IMR-90 (cell line): ENCODE data around the gene PARVG. TPM values are rescaled to one million over a fixed set of nuclear protein-coding genes. Genes with fewer than 3 reads are reported as not detected.

Experiments used
- ATAC-seq: fragments of 200-7000 bp; cut with Tn5 transposase; 2 replicates; pipeline ENCODE4 v1.9.1; 2020; ENCODE audit warnings: low read depth, mild to moderate bottlenecking, moderate library complexity
- BruUV-seq: library from RNA; stranded (reverse); fragments of 400-500 nt; replicated peaks from 2 replicates; lab custom pipeline; 2021; lab: Mats Ljungman, UMichigan
- CTCF ChIA-PET: fragments of 300-600 bp; formaldehyde crosslinking; extraction: SDS; loops from one replicate; lab custom pipeline; 2021; ENCODE audit warnings: antibody characterized with exemption; lab: Yijun Ruan, JAX
- POLR2A ChIA-PET: fragments of 300-600 bp; sonication (Branson Sonifier 250); formaldehyde crosslinking; loops from one replicate; lab custom pipeline; 2022; ENCODE audit warnings: antibody characterized with exemption; ENCODE audit not compliant: unreplicated experiment; lab: Charles Lee
- DNase-seq: peaks from one replicate; pipeline ENCODE4 v3.0.0; 2013
- H2AFZ ChIP-seq: replicated peaks from 2 replicates; pipeline ENCODE3; 2013; ENCODE audit warnings: low read length, mild to moderate bottlenecking; ENCODE audit not compliant: poor library complexity
- H2AK5ac ChIP-seq: 2 replicates; pipeline ENCODE4 v1.6.1; 2013; ENCODE audit warnings: low read depth, low read length, inconsistent platforms
- H2AK9ac ChIP-seq: replicated peaks from 2 replicates; pipeline ENCODE3; 2013; ENCODE audit warnings: mild to moderate bottlenecking, low read depth, low read length, moderate library complexity; ENCODE audit not compliant: poor library complexity
- H2BK120ac ChIP-seq: 2 replicates; pipeline ENCODE4 v1.6.1; 2013; ENCODE audit warnings: low read depth, low read length, inconsistent platforms
- H2BK15ac ChIP-seq: 3 replicates; pipeline ENCODE4 v1.6.1; 2013; ENCODE audit warnings: low read depth, low read length, inconsistent platforms
- H2BK20ac ChIP-seq: 2 replicates; pipeline ENCODE4 v1.6.1; 2013; ENCODE audit warnings: low read depth, mild to moderate bottlenecking, inconsistent platforms, low read length, moderate library complexity
- H2BK5ac ChIP-seq: 2 replicates; pipeline ENCODE4 v1.6.1; 2013; ENCODE audit warnings: mild to moderate bottlenecking, low read depth, low read length, inconsistent platforms; ENCODE audit not compliant: poor library complexity, severe bottlenecking
- H3K14ac ChIP-seq: replicated peaks from 2 replicates; pipeline ENCODE4 v1.6.1; 2013; ENCODE audit warnings: low read depth, low read length, inconsistent platforms
- H3K18ac ChIP-seq: 2 replicates; pipeline ENCODE4 v1.6.1; 2013; ENCODE audit warnings: low read depth, low read length, control low read depth
- H3K23ac ChIP-seq: 2 replicates; pipeline ENCODE4 v1.6.1; 2013; ENCODE audit warnings: low read depth, low read length, inconsistent platforms
- H3K27ac ChIP-seq: 2 replicates; pipeline ENCODE4 v1.5.1; 2013; ENCODE audit warnings: mild to moderate bottlenecking, control low read depth, low read length; ENCODE audit not compliant: insufficient read depth
- H3K27me3 ChIP-seq: 2 replicates; pipeline ENCODE4 v1.6.1; 2013; ENCODE audit warnings: low read length; ENCODE audit not compliant: control insufficient read depth, insufficient read depth
- H3K36me3 ChIP-seq: 2 replicates; pipeline ENCODE4 v1.6.1; 2013; ENCODE audit warnings: low read length, mixed read lengths; ENCODE audit not compliant: control insufficient read depth, insufficient read depth
- H3K4ac ChIP-seq: 2 replicates; pipeline ENCODE4 v1.6.1; 2013; ENCODE audit warnings: low read depth, low read length, inconsistent platforms
- H3K4me1 ChIP-seq: 2 replicates; pipeline ENCODE4 v1.6.1; 2013; ENCODE audit warnings: low read length, mixed read lengths; ENCODE audit not compliant: control insufficient read depth, insufficient read depth
- H3K4me2 ChIP-seq: 2 replicates; pipeline ENCODE4 v1.6.1; 2013; ENCODE audit warnings: low read depth, mild to moderate bottlenecking, control low read depth, low read length, moderate library complexity
- H3K4me3 ChIP-seq: 2 replicates; pipeline ENCODE4 v1.5.1; 2013; ENCODE audit warnings: low read depth, mild to moderate bottlenecking, control low read depth, low read length, moderate library complexity; ENCODE audit not compliant: insufficient read depth
- H3K56ac ChIP-seq: 2 replicates; pipeline ENCODE4 v1.6.1; 2013; ENCODE audit warnings: low read length, inconsistent platforms; ENCODE audit not compliant: insufficient read depth; ENCODE audit errors: extremely low read depth
- H3K79me1 ChIP-seq, 2 experiments: 2 replicates each; pipeline ENCODE4 v1.6.1; 2013; ENCODE audit warnings: low read length in 2 of 2, inconsistent platforms in 1 of 2, low read depth in 1 of 2
- H3K9ac ChIP-seq: 2 replicates; pipeline ENCODE4 v1.6.1; 2013; ENCODE audit warnings: low read depth, low read length, control low read depth
- H3K9me1 ChIP-seq: 2 replicates; pipeline ENCODE4 v1.6.1; 2013; ENCODE audit warnings: low read length, inconsistent platforms; ENCODE audit not compliant: insufficient read depth
- H3K9me3 ChIP-seq: 2 replicates; pipeline ENCODE4 v1.6.1; 2013; ENCODE audit warnings: low read length; ENCODE audit not compliant: control insufficient read depth, insufficient read depth
- H4K20me1 ChIP-seq: 2 replicates; pipeline ENCODE4 v1.6.1; 2013; ENCODE audit warnings: low read length, inconsistent platforms; ENCODE audit not compliant: insufficient read depth
- H4K5ac ChIP-seq: 2 replicates; pipeline ENCODE4 v1.6.1; 2013; ENCODE audit warnings: mild to moderate bottlenecking, low read depth, low read length, control low read depth
- H4K8ac ChIP-seq, 2 experiments: 2 replicates each; pipeline ENCODE4 v1.6.1; 2013; ENCODE audit warnings: low read depth in 2 of 2, low read length in 2 of 2, control low read depth in 1 of 2, inconsistent platforms in 1 of 2
- H4K91ac ChIP-seq: 2 replicates; pipeline ENCODE4 v1.6.1; 2013; ENCODE audit warnings: low read depth, low read length, inconsistent platforms; ENCODE audit not compliant: insufficient read depth
- BHLHE40 ChIP-seq: fragments of 150-350 bp; IDR thresholded peaks from 2 replicates; pipeline ENCODE4 v1.6.1; 2016; ENCODE audit warnings: mild to moderate bottlenecking, low read depth, low read length
- FOS ChIP-seq: fragments of 150-350 bp; IDR thresholded peaks from 2 replicates; pipeline ENCODE4 v1.6.1; 2016; ENCODE audit warnings: low read depth, low read length
- MAZ ChIP-seq: IDR thresholded peaks from 2 replicates; pipeline ENCODE4 v1.6.1; 2012; ENCODE audit warnings: low read depth, mild to moderate bottlenecking, low read length, improper control_type of control experiment, moderate library complexity, borderline replicate concordance
- RAD21 ChIP-seq: IDR thresholded peaks from 2 replicates; pipeline ENCODE4 v1.6.1; 2012; ENCODE audit warnings: low read length, improper control_type of control experiment
- RCOR1 ChIP-seq: IDR thresholded peaks from 2 replicates; pipeline ENCODE4 v1.6.1; 2012; ENCODE audit warnings: mild to moderate bottlenecking, low read length, improper control_type of control experiment; ENCODE audit not compliant: insufficient replicate concordance
- SMC3 ChIP-seq: fragments of 150-350 bp; IDR thresholded peaks from 2 replicates; pipeline ENCODE4 v1.6.1; 2016; ENCODE audit warnings: low read depth, mild to moderate bottlenecking, antibody characterized with exemption, low read length, moderate library complexity
- WGBS, 2 experiments: methylation state at CpG; one replicate each; pipeline versions ENCODE4 v1.1.5 to v1.1.7; 2013; ENCODE audit warnings: missing lambda C conversion rate in 2 of 2; ENCODE audit not compliant: insufficient read length in 1 of 2; ENCODE audit errors: extremely low coverage in 2 of 2; 5-methylcytosine and 5-hydroxymethylcytosine counted together
- dilution Hi-C: fragments of 300-500 bp; cut with HindIII; formaldehyde crosslinking; loops from one replicate; pipeline ENCODE4 v1.14.3; 2018; ENCODE audit warnings: low sequenced_read_pairs; ENCODE audit not compliant: unreplicated experiment
- in situ Hi-C: fragments of 300-500 bp; cut with MboI; formaldehyde crosslinking; loops from 3 replicates; pipeline ENCODE4 v1.14.3; 2019; ENCODE audit warnings: low sequenced_read_pairs, inconsistent platforms, mixed read lengths
- intact Hi-C: fragments of 100-400 bp; cut with micrococcal nuclease; formaldehyde crosslinking; loops from 2 replicates; pipeline ENCODE4 v1.10.0; 2022
- polyA plus RNA-seq, 3 experiments: library from polyadenylated mRNA; depleted of rRNA; stranded (reverse); fragments of >200 nt; gene quantifications; 2 replicates each; pipeline ENCODE4 v1.2.3, GENCODE V29; 2012; ENCODE audit warnings: low replicate concordance in 1 of 3
- total RNA-seq: library from RNA; depleted of rRNA; stranded (reverse); fragments of >200 nt; gene quantifications from 2 replicates; pipeline ENCODE4 v1.2.3, GENCODE V29; 2012

PARVG gene
- total and polyA plus RNA-seq, 2 of the 4 experiments (the other 2 are of a cell fraction) = not detected

- TF ChIP-seq RCOR1 (no peak), MAZ (no peak), FOS (no peak), RAD21 (no peak), BHLHE40 (no peak), SMC3 (no peak)
- Histone ChIP-seq H2BK20ac (no peak overlapping the region), H2BK15ac (no peak overlapping the region), H3K23ac (no peak overlapping the region), H2AK9ac (no peak overlapping the region), H3K9me3 (no peaks in the 10 kb centered on the region), H3K18ac (no peak overlapping the region), H4K8ac (no peak overlapping the region), H3K56ac (no peak overlapping the region), H4K20me1 (no peaks in the 10 kb centered on the region), H3K4me3 (no peak overlapping the region), H3K4me2 (no peak overlapping the region), H2AK5ac (no peak overlapping the region), H3K27ac (no peak overlapping the region), H2BK5ac (no peak overlapping the region), H3K9me1 (no peaks in the 10 kb centered on the region), H3K4me1 (peaks cover 2% of the 10 kb centered on the region; the same call in 1 of the 2 replicates), H4K91ac (no peak overlapping the region), H3K14ac (no peak overlapping the region), H3K4ac (no peak overlapping the region), H3K27me3 (peaks cover 39% of the 10 kb centered on the region), H3K36me3 (no peaks in the 10 kb centered on the region), H2AFZ (no peak overlapping the region), H3K79me1 (no peaks in the 10 kb centered on the region), H2BK120ac (no peak overlapping the region), H3K9ac (no peak overlapping the region), H4K5ac (no peak overlapping the region)
- ChIA-PET POLR2A (no interaction called here), CTCF (no interaction called here)
- no peak for DNase-seq
- dilution Hi-C loops = no loop called here
- WGBS, 2 experiments = 60% methylated on average over 2 of the region's 4 CpGs; no CpG with 5 or more reads in 1 of the 2 experiments
- in situ Hi-C loops = no loop called here
- ATAC-seq = no peak
- BruUV-seq = no TSS peak
- intact Hi-C loops = no loop called here
Measured at GRCh38 chr22:44193535-44193891, 12.8 kb downstream of the PARVG start.
